Left renal cortex interstitium (tissue), 4 donors: ENCODE data around the gene JAKMIP1. TPM values are rescaled to one million over a fixed set of nuclear protein-coding genes. Genes with fewer than 3 reads are reported as not detected.

ENCODE experiments used
- DNase-seq, 4 donors: peaks; one replicate each; pipeline ENCODE4 v3.0.0-alpha.2; 2013; ENCODE audit warnings: low read depth in 4 of 4, low spot score in 2 of 4, missing footprints in 1 of 4
- polyA plus RNA-seq, 4 donors: library from polyadenylated mRNA; unstranded; fragments of 120-200 nt; gene quantifications; one replicate each; pipeline ENCODE4 v1.2.1, GENCODE V29; 2013; ENCODE audit not compliant: insufficient read length in 4 of 4

JAKMIP1 gene
- polyA plus RNA-seq, 4 donors = 0.06 to 0.22 (median 0.17) TPM

GRCh38 chr4:6204871-6205566, 4.7 kb upstream of the JAKMIP1 start:
- no peak for DNase-seq

GRCh38 chr4:6204098-6204497, 3.7 kb upstream of the JAKMIP1 start:
- no peak for DNase-seq

GRCh38 chr4:6201580-6202091, 1.3 kb upstream of the JAKMIP1 start:
- DNase-seq = no peak

- no peak for DNase-seq
Measured at GRCh38 chr4:6200922-6201362, 593 bp upstream of the JAKMIP1 start.

GRCh38 chr4:6199422-6199921, 877 bp downstream of the JAKMIP1 start:
- no peak for DNase-seq

DNA sequence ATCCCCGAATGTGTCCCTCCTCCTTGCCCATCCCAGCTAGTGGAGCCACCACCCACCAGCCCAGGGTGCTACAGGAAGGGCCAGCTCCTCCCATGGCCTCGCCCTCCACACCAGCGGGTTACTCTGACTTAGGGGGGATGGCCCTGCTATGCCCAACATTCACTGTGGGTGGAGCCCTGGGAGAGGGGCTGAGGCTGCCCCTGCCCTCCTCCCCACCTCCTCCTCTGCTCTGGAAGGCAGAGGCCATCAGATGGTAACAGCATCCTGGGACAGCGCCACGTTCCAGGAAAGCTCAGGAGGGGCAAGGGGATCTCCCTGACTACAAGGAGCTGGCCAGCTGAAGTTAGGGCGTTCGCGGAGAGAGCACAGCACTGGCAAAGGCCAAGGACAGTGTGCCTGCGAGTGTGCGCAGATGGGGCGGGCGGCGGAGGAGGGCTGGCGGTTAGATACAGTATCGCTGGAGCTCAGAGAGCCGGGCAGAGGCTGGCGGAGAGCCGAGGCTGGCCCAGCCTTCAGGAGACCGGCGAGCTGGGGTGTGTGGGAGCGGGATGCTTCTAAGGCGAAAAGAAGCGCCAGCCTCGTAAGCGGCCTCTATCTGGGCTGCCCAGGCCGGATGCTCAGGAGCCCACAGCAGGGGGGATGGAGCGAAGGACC, 1.5 kb downstream of the JAKMIP1 start:
- DNase-seq = no peak

- no peak for DNase-seq
Measured at GRCh38 chr4:6198278-6198677, 2.1 kb downstream of the JAKMIP1 start.

DNA sequence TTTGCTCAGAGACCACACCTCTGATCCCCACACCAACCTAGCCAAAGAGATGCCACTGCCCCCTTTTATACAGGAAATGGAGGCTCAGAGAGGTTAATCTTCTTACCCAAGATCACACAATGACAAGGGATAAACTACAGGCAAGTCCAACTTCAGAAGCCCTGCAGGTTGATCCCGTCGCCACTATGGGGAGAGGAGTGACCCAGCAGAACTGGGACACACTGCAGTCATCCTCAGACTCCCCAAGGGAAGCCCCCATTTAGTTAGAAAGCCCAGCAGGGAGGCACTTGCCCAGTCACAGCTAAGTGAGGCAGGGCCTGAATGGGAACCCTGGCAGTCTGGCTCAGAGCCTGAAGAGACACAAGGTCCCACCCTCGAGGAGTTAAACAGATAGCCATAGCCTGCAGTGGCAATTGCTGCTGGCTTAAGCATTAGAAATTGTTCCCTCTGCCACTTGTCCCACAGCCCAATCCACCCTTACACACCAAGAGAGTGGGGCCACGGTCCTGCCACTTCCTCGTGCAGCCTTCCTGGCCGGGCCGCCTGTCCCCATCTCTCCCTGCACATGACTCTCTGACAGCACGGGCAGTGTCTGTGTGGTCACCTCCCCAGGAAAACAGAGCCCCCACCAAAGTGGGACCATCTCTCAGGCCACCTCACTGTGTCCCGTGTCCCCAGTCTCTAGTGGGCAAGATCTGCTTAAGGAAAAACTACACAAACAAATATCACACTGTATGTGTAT, 2.7 kb downstream of the JAKMIP1 start:
- no peak for DNase-seq

DNA sequence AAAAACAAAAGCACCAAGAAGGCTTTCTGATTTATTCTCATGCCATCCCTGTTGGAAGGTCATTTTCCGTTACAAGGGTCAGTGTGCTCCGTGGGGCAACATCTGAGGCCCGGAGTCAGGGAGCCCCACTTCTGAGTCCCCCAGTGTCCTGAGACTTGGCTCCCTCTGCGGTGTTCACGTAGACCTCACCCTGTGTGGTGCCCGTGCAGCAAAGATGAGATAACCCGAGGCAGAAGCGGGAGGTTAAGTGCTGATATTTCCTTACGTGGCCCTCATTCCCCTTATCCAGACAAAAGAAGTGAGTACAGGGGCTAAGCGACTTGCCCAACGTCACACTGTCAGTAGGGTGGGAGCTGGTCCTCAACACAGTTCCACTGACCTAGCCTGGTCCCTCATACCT, 3.5 kb downstream of the JAKMIP1 start:
- no peak for DNase-seq

- DNase-seq = no peak
Measured at GRCh38 chr4:6196324-6196723, 4.0 kb downstream of the JAKMIP1 start.

- DNase-seq = no peak
Measured at GRCh38 chr4:6195602-6196319, 4.6 kb downstream of the JAKMIP1 start.

DNA sequence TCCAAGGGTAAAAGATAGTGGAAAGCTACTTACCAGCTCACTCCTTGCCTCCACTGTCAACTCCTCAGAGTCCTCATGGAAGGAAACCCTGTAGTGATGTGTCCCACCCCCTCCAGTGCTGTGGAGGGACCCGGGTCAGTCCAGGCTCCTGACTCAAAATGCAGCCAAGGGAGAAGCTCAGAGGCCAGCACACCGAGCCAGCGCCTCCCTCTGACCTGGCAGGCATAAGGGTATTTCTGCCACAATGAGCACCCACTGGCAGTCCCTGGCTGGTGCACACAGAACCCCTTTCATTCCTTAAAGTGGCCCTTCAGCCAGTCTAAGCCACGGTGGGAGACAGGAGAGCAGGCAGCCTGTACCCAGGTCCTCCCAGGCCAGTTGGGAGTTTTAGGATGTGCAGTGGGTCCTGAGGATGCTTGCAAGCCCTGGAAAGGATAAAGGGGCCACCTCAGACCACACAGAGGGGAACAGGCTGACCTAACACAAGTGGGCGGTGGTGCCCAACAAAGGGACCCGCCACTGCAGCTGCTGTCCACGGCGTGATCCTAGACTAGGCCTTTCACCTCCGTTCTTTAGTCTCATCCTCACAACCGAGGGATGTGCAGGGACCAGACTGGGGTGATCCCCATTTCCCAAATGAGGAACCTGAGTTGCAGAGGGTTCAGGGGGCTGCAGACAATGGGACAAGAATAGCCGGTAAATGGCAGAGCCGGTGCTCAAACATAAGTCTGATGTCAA, 5.7 kb downstream of the JAKMIP1 start:
- no peak for DNase-seq

DNA sequence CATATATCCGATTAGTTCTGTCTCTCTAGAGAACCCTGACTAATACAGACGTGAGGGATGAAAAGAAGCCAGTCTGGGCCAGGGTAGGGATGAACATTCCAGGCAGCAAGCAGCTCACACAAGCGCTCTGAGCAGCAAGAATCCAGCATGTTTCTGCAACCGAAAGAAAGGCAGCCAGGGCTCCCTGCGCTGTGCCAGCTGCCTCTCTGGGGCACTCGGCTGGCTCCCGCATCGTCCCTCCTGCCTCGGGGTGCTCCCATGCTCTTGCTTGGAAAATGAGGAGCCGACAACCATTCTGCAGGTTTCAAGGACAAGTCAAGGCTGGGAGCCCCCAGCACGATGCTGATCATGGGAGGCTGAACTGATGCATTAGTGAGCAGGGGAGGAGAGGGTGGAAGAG, 7.0 kb downstream of the JAKMIP1 start:
- no peak for DNase-seq

GRCh38 chr4:6192245-6192644, 8.1 kb downstream of the JAKMIP1 start:
- no peak for DNase-seq

- no peak for DNase-seq
Measured at GRCh38 chr4:6191448-6192130, 8.8 kb downstream of the JAKMIP1 start.

- DNase-seq = no peak
Measured at GRCh38 chr4:6190486-6190885, 9.9 kb downstream of the JAKMIP1 start.

DNA sequence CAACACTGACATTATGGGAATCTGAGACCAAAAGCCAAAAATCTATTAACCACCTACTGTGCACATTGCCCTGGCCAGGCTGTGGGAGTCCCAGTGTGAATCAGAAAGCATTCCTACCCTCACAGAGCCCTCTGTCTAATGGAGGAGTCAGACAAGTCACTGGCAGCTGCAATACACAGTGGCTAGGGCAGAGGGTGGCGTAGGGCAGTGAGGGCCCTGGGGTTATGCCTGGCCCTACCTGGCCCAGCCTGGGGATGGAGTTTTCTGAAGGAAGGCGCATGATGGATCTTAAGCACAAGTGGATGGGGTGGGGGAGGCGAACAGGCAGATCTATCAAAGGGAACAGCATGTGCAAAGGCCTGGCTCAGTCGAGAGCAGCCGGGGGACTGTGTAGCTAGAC, 10.8 kb downstream of the JAKMIP1 start:
- no peak for DNase-seq

GRCh38 chr4:6188687-6189305, 11.6 kb downstream of the JAKMIP1 start:
- DNase-seq = no peak

- DNase-seq = no peak
Measured at GRCh38 chr4:6184169-6184568, 16.2 kb downstream of the JAKMIP1 start.
